Measurements from ENCODE around the gene TCF25. TPM values are rescaled to one million over a fixed set of nuclear protein-coding genes. Genes with fewer than 3 reads are reported as not detected.

The TCF25 gene
- total and polyA plus RNA-seq, 12 donors, result 177 to 438 (median 213) TPM

GRCh38 chr16:89898201-89898967, 25.0 kb downstream of the TCF25 start:
- 89 to 96% (median 94%) methylated on average over 28 to 36 of the region's 36 CpGs for WGBS, 4 donors
- intact Hi-C loops (cut with DNase I), result no loop called here

DNA sequence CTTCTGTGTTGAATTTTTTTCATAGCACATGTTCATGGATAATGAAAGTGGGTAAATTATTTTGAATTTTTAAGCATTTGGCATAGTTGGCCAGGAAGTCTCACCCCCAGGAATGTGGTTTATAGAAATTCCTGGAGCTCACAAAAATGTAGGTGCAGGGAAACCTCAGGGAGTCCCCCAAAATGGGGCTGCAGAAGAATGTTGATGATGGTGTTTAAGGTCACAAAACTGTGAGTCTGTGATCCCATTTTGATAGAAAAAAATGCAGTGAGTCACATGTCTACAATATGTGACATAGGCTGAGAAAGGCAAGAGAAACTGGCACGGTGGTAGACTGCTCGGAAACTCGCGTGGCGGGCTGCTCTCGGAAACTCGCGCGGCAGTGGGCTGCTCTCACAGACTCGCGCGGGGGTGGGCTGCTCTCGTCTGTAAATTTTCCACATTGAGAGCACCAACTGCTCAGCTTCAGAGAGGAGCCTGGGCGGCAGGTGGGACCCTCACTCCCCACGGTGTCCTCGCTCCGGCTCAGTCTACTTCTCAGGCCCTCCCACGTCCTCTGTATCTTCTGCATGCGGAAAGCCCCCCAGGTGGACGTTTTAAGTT, 26.6 kb downstream of the TCF25 start:
- H3K4me1 ChIP-seq (replicated peaks in 1 of 2), result no peaks in the 10 kb centered on the region
- intact Hi-C loops (cut with DNase I), result no loop called here
- no peak overlapping the region for H3K4me3 ChIP-seq
- H3K27ac ChIP-seq, result no peak overlapping the region
- no peak for TF ChIP-seq POLR2A (IDR thresholded peaks at IDR 0.05)
- TF ChIP-seq, protein P1, sequence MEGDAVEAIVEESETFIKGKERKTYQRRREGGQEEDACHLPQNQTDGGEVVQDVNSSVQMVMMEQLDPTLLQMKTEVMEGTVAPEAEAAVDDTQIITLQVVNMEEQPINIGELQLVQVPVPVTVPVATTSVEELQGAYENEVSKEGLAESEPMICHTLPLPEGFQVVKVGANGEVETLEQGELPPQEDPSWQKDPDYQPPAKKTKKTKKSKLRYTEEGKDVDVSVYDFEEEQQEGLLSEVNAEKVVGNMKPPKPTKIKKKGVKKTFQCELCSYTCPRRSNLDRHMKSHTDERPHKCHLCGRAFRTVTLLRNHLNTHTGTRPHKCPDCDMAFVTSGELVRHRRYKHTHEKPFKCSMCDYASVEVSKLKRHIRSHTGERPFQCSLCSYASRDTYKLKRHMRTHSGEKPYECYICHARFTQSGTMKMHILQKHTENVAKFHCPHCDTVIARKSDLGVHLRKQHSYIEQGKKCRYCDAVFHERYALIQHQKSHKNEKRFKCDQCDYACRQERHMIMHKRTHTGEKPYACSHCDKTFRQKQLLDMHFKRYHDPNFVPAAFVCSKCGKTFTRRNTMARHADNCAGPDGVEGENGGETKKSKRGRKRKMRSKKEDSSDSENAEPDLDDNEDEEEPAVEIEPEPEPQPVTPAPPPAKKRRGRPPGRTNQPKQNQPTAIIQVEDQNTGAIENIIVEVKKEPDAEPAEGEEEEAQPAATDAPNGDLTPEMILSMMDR (IDR thresholded peaks at IDR 0.05), result no peak
- H3K27me3 ChIP-seq, result no peaks in the 10 kb centered on the region
- WGBS, 4 donors, result 91 to 95% (median 94%) methylated on average over 18 to 20 of the region's 20 CpGs
- H3K9me3 ChIP-seq (replicated peaks in 1 of 3), result no peaks in the 10 kb centered on the region
- DNase-seq, result no peak
- H3K36me3 ChIP-seq (replicated peaks in 1 of 2), result peaks cover 0 to 85% of the 10 kb centered on the region in 2 donors

More at GRCh38 chr16:89898201-89898967, 25.0 kb downstream of the TCF25 start:
- Histone ChIP-seq H3K4me1 (replicated peaks in 1 of 2) (peaks cover 0 to under 1% of the 10 kb centered on the region in 2 donors), H3K27me3 (no peaks in the 10 kb centered on the region), H3K9me3 (replicated peaks in 1 of 3) (no peaks in the 10 kb centered on the region), H3K4me3 (no peak overlapping the region), H3K27ac (no peak overlapping the region), H3K36me3 (replicated peaks in 1 of 2) (peaks cover 0 to 83% of the 10 kb centered on the region in 2 donors)
- TF ChIP-seq, protein P1 (IDR thresholded peaks at IDR 0.05), result no peak
- no peak for TF ChIP-seq POLR2A (IDR thresholded peaks at IDR 0.05)
- DNase-seq, result no peak

GRCh38 chr16:89900885-89901284, 27.5 kb downstream of the TCF25 start:
- H3K27me3 ChIP-seq, result no peaks in the 10 kb centered on the region
- intact Hi-C loops (cut with DNase I), result no loop called here
- DNase-seq, result no peak
- no peaks in the 10 kb centered on the region for H3K4me1 ChIP-seq (replicated peaks in 1 of 2)
- TF ChIP-seq POLR2A (IDR thresholded peaks at IDR 0.05), result no peak
- TF ChIP-seq, protein P1 (IDR thresholded peaks at IDR 0.05), result no peak
- WGBS, 4 donors, result 91 to 98% (median 95%) methylated on average over 12 to 17 of the region's 17 CpGs
- H3K27ac ChIP-seq, result no peak overlapping the region
- no peaks in the 10 kb centered on the region for H3K9me3 ChIP-seq (replicated peaks in 1 of 3)
- H3K36me3 ChIP-seq (replicated peaks in 1 of 2), result peaks cover 0 to 85% of the 10 kb centered on the region in 2 donors
- no peak overlapping the region for H3K4me3 ChIP-seq

DNA sequence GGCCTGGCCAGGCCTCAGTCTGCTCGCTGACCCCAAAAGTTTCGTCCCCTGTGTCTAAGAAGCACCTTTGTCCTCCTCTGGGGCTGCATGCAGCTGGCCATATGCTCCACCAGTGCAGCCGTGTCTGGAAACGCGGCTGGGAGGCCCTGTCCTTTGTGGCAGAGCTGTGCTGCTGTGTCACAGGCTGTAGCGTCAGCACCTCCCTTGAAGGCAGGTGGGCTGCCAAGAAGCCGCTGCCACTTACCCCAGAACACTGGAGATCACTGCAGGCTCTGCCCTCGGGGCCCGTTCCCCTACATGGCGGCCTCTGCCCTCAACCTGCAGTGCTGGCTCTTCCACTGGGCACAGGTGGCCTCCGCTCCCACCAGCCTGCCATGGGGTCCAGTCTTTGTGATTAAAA, 29.6 kb downstream of the TCF25 start:
- H3K4me3 ChIP-seq, result no peak overlapping the region
- no peak overlapping the region for H3K27ac ChIP-seq
- H3K4me1 ChIP-seq (replicated peaks in 1 of 2), result no peaks in the 10 kb centered on the region
- no peaks in the 10 kb centered on the region for H3K9me3 ChIP-seq (replicated peaks in 1 of 3)
- TF ChIP-seq POLR2A (IDR thresholded peaks at IDR 0.05), result no peak
- TF ChIP-seq, protein P1 (IDR thresholded peaks at IDR 0.05), result no peak
- intact Hi-C loops (cut with DNase I), result no loop called here
- peaks cover 0 to 76% of the 10 kb centered on the region in 2 donors for H3K36me3 ChIP-seq (replicated peaks in 1 of 2)
- WGBS, 4 donors, result 85 to 95% (median 91%) methylated on average over 5 to 11 of the region's 11 CpGs; no CpG with 5 or more reads in 1 of the 4 donors
- H3K27me3 ChIP-seq, result no peaks in the 10 kb centered on the region
- DNase-seq, result no peak

Measured in adrenal gland (tissue), 12 donors.